GM18867 (cell line): ENCODE data around the gene PRKACA.

Experiments
- ATAC-seq: cut with Tn5 transposase; IDR thresholded peaks from one replicate; pipeline ENCODE4 v1.9.1; 2021; ENCODE audit warnings: mild to moderate bottlenecking, moderate library complexity; ENCODE audit not compliant: unreplicated experiment

Gene PRKACA

DNA sequence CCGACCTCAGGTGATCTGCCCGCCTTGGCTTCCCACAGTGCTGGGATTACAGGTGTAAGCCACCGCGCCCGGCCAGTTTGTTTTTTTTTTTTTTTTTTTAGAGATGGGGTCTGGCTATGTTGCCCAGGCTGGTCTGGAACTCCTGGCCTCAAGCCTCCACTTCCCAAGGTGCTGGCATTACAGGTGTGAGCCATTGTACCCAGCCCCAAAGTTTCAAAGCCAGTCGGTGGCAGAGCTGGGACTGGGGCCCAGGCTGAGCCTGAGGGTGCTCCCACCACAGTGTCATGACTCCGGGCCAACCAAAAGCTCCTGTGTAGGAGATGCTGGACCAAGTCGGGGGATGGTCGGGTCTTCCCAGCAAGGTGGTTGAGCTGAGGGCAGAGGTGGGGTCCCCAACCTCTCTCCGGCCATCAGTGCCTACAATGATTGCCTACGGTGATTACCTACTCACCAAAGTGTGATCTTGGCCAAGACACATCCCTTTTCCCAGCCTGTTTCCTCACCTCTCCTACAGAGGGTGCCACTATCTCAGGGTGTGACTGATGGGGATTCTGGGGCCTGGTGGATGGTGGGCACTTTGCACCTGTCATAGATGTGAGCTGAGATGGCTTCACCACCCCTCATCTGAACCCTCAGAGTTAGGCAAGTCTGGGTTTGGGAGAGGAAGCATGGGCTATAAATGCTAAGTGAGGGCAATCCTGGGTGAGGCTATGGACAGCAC, 21.1 kb downstream of the PRKACA start:
- ATAC-seq: no peak

DNA sequence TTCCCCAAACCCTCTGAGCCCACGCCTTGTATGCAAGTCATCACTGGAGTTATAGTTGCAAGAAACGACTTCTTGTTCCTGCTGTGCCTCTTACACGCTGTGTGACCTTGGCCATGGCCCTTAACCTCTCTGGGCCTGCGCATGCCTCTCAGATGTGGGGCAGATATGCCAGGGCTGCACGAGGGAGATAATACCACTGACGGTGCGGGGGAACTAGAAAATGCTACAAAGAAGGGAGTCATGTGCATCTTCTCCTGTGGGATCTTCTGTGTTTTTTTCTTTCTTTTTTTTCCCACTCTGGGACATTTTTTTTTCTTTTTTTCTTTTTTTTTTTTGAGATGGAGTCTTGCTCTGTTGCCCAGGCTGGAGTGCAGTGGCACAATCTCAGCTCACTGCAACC, 22.7 kb downstream of the PRKACA start:
- no peak for ATAC-seq

DNA sequence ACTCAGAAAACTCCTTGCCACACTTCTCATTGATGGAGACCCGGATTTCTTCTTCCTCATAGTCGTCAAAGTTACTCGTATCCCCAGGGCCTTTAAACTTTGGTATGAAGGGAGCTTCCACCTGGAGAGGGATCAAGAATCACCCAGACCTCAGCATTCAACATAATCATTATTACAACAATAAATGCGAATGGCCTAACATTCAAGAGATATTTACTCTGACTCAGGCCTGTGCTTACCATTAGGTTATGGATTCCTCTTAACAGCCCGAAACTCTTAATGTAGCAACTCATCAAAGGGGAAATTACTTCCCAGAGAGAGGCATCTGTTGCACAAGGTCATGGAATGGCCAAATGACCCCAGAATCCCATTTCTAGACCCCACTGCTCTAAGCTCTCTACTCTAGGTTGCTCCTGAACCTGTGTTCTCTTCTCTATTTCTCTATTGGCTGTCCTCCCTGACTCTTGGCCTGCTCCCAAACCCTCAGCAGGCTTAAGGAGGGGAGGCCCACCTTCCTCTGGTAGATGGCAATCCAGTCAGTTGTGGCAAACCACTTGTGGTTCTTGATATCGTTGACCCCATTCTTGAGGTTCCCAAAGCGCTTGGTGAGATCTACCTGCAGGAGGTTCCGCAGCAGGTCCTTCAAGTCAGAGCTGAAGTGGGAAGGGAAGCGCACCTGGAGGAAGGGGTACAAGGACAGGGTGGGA, 24.3 kb downstream of the PRKACA start:
- ATAC-seq: no peak

DNA sequence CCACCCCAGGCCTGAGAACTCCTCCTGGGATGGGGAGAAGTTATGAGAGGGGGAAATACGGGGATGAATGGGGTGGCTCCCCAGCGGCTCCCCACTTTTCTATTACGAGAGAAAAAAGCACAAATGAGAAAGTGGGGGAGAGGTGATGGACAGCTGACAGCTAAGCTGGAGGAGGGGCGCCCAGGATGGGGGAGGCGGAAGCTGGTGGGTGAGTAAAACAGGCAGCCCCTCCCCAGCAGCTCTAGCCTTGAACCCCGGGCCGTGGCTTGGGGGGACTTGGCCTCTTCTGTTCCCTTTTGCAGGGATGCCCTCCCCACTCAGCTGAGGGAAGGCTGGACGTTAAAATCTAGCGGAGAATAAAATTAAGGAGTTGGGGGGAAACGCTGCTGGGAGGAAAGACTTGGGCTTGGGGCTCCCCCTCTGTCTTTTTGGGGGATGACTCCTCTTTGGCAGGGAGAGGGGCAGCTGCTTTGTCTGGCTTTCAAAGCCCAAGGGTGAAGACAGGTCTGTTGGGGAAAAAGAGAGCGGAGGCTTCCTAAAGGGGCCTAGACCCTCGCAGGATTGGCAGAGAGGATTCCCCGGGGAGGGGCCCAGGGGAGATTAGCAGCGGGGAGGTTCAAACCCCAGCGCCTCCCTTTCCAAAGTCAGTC, 25.6 kb downstream of the PRKACA start:
- peak; percentile 2 for ATAC-seq

DNA sequence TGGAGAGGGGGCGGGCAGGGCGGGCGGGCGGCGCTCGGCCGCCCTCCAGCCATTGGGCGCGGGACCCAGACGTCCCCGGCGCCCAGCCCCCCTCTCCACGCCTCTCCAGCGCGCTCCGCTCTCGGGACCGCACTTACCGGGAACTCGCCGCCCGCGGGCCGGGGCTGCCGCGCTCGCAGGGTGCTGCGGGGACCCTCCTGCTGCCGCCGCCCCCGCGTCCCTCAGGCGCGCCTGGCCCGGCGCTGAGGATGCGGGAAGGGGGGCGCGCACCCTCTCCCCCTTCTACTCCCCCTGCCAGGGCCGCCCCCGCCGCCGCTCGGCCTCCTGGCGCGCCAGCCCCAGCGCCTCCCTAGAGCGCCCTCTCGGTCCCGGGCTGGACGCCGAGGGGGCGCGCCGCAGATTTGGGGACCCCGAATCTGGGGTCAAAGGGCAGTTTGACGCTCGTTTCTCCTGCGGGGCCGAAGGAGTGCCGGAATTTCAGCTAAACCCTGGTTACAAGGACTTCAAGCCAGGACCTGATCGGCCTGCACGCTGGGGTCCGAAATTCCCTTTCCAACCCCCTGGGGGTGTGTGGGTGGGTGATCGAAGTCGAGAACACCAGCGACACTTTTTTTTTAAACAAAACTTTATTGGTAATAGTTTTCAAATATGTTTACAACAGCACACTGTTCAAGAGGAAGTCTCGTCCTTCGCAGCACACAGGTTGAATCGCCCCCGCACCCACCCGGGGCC, 26.3 kb downstream of the PRKACA start:
- ATAC-seq: peak; percentile 60

DNA sequence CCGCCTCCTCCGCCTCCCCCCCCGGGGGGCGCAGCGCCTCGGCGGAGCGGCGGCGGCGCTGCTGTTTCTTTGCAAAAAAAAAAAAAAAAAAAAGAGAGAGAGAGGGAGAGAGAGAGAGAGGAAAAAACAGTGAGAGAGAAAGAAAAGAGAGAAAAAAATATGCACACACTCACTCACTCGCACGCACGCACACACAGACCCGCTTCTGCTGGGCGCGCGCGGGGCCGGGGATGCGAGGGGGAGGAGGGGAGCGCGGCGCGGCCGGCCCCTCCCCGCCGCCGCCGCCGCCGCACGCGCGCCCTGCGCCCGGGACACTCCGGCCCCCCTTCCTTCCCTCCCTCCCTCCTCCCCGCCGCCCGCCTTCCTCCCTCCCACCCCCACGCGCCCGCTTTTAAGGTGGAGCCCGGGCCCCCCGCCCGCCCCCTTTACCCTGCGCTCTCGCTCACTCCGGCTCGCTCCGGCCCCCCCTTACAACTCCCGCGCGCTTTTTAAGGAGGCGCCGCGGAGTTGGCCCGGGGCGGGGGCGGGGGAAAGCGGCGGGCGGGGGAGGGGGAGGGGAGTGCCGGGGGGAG, 27.0 kb downstream of the PRKACA start, which contains the start of gene SAMD1:
Gene SAMD1 (minus strand): TSS at position 243 of the 572 bp plus-strand sequence.
- ATAC-seq: peak; percentile 32

DNA sequence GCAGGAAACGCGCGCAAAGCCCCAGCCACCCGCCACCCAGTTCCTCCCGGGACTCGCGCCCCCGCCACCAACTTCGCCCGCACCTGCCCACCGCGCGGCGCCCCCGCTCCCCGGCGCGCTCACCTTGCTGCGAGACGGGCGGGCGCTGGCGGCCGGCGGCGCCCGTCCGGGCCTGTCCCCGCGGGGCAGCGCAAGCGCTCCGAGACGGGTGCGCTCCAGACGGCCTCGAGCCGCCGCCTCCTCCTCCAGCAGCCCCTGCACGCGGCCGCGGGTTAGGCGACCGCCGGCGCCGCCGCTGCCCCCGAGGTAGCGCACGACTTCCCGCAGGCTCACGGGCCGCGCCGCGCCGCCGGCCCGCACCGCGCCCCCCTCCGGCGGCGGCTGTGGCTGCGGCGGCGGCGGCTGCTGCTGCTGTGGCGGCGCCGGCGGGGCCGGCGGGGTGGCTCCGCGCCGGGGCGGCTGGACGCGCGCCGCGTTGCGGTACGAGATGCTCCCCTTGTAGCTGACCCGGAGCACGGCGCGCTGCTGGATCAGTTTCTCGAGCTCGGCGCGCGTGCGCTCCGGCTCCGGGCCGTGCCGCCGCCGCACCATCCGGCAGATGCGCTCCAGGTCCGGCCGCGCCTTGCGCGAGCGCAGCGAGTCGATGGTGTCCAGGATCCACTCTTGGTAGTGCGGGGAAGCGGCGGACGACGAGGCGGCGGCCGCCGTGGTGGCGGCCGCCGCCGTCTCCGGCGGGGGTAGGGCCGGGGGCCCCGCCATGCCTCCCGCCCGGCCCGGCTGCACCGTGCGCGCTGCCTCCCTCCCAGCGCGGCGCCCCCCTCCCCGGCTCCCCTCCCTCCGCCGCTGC, 27.7 kb downstream of the PRKACA start:
- ATAC-seq: peak; percentile 20

DNA sequence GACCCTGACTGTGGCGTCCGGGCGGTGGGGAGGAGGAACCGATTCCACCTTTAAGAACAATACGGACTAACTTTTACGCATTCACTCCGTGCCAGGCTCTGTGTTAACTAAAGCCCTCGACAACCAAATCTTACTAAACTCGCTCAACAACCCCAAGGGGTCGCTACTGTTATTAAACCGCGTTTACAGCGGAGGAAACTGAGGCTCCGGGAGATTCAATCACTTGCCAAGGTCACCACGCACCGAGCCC, 28.2 kb downstream of the PRKACA start:
- no peak for ATAC-seq

DNA sequence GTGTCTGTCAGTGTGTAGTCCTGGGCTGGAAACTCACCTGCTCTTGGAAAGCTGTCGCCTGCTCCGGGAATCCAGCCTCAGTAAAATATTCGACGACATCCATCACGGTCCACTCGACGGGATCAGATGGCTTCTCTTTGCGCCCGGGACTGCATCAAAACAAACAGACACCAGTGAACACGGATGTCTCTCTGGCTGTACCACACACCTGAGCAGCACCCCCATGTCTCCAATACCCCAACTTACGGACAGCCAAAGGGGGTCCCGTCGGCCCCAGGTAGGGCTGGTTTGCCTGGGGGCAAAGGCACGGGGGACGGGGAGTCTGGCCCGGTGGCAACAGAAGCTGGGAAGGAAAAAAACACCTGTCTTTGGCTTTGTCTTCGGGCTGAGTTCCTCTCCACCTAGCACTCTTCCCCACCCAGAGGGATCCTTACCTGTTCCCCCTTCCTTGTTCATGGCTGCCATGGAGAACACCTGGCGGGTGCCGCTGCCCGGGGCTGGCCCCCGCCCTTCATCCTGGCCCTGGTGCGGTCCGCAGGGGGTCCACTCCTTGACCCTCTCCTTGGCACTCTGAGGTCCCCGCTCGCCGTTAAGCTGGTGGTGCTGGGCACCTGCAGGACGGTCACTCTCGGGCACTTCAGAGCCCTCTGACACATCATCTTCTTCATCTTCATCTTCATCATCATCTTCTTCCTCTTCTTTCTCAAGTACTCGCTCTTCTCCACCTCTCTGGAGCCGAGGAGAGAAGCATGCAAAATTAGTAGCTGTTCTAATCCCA, 28.7 kb downstream of the PRKACA start:
- no peak for ATAC-seq

DNA sequence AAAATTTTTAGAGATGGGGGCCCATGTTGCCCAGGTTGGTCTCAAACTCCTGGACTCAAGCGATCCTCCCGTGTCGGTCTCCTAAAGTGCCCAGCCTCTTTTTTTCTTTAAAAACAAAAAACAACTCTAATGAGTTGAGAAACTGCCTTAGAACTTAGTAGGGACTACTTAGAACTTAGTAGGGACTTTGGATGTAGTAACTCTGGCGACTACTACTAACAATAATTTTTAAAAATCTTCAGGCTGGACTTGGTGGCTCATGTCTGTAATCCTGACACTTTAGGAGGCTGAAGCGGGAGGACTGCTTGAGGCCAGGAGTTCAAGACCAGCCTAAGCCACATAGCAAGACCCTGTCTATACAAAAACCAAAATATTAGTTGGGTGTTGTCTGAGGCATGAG, 31.5 kb downstream of the PRKACA start:
- ATAC-seq: no peak

DNA sequence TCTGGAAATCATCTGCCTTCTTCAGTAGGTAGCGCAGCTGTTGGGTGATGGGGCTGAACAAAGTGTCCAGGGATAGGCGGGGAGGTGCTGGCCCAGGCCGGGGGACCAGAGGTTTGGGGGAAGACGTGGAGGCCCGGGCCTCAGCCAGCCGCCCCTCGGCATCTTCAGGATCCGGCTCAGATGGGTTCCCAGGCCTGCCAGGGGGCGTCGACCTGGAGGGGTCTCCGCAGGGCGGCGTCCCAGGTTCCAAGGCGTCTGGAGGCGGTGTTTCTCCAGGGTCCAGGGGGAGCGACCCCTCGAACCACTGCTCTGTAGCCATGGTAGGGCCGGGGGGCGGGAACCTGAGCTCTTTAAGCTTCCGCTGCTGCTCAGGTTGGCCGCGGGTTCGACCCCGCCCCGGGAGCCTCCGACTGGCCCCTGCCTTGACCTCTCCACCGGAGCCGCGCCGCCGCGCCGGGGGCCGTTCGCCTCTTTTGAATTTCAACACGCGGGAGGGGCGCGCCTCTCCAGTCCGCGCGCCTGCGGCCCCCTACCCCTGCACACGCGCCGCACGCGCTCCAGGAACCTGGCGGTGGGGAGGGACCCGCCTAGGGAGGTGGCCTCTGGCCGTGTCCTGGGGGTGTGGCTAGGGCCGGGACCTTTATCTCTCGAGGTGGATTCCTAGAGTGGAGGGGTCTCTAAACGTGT, 32.1 kb downstream of the PRKACA start, which contains the start of gene C19orf67:
Gene C19orf67 (minus strand): TSS at position 475 of the 687 bp plus-strand sequence. CDS start 156 bp downstream, at position 319.
- ATAC-seq: no peak

DNA sequence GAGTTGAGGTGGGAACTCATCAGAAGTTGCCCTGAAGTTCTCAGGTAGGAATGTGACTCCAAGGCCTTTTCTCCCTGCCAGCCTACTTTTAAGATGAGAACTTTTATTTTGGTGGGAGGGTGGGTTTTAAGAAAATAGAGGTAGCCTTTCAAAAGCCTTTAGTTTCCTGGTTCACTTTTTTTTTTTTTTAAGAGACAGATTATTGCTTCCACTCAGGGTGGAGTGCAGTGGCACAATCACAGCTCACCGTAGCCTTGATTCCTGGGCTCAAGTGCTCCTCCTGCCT, 34.9 kb downstream of the PRKACA start:
- no peak for ATAC-seq

DNA sequence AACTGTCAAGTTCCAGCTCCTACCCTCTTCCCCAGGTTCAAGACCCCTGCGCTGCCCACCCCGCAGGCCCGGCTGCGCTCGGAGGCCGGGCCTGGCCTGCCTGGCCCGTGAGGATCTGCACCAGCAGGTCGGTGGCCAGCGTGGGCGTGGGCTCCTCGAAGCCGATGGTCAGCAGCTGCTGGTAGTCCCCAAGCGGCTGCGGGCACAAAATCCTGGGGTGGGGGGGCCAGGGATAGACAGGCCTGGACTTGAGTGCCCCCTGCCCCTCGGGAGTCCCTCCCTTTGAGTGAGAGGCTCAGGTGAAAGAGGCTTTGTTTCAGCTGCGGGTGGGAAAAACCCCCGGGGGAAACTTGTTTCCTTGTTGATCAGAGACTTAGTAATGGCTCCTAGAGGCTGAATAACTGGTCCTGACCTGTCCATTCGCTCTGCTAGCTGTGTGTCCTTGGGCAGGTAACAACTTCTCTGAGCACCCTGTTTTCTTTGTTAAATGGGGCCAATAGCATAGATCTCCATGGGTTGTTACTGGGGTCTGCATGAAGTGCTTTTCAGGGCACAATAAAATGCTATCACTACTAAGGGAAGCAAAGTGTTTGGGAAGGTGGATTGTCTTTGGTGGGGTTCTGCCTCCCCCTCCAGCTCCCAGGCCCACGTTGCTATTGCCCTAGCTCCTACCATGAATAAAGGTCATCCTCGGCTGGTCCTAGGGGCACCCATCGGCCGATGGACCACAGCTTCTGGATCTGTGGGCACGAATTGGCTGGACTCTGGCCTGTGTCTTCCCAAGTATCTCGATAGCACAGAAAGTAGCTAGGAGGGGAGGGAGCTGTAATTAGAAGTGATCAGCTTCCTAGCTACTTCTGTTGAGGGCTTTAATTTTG, 35.5 kb downstream of the PRKACA start:
- peak; percentile 7 for ATAC-seq

DNA sequence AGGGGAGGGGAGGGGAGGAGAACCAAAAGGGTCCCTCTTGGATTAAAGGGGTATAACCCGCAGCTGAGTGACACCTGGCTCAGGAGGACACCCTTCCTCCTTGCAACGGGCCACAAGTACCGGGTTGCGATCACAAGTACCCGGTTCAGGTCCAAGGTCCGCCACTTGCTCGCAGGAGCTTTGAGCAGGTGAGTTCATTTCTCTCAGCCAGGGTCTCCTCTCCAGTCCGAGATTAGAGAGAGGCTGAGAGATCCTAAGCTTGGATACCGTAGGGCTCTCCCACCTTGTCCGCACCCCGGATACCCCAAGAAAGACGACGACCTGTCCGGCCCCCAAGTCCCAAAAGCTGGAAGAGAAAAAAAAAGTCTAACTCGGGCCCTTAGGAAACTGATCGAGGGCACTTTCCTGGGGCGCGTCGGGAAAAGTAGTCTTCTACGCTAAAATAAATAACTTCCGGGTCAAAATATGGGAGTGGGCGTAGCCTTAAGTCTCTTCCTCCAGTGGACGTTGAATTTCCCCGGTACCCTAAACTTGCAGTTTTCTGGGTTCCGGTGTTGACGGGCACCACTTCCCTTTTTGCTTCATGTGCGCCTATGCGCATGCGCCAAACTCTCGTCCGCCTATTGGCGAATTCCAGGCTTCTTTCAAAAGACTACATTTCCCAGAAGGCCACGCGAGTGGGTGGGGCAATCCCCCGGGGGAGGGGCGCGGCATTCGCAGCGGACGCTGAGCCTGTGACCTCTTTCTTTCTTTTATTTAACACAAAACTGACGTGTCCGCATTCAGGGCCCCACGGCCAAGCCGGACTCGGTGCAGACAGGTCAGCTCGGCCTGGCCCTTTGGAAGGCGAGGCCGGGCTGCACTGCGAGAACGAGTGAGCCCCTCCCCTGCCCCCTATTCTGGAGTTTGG, 36.4 kb downstream of the PRKACA start:
- ATAC-seq: peak; percentile 84

DNA sequence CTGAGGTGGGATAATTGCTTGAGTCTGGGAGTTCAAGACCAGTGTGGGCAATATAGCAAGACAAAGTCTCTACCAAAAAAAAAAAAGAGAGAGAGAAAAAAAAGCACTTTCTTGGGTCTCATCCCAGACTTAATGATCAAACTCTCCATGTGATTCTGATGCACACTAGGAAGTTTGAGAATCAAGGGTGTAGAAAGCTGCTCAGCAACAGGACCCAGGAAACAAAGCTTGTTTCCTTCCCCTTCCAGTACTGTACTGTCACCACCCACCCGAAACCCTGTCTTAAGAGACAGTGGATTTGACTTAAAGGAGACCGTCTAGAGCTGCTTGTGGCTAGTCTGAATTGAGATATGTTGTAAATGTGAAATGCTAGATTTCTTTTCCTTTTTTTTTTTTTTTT, 39.2 kb downstream of the PRKACA start:
- ATAC-seq: no peak

DNA sequence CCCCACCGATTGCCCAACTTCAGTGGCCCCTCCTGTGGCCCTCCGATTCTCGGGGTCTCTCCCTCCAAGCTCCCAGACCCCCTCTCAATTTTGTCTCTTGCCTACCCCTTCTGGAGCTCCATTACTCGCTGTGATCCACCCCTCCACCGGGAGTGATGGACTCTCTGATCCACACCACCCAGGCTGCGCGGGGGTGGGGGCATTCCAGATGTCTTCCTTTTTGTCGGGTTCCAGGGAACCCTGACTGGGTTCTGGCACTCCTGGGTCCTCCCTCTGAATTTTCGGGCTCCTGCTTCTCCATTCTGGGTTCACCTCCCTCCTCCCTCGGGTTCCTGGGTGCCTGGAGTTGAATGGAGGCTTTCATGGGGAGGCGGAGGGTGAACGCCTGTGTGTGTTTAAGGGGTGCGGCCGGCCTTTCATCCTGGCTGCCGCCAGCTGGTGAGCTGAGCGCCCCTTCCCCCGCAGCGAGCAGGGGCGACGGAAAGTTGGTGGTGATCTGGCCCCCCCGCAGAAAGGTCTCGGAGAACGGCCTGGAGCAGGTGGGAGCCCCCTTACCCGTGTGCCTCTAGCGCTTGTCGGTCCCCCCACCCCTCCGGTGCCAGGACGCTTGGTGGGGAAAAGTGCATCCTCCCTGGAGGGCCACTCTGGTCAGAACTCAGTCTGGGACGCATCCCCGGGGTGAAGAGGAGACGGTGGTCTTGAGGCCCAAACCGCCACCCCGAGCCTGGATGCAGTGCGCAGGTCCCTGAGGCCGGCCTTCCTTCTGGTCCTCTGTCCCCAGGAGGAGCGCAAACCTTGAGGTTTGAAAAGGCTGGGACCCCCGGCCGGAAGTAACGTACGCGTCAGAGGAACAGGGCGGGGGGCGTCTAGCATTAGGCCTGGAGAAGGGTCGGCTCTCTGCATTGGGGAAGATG, 43.4 kb downstream of the PRKACA start:
- ATAC-seq: no peak
